ENCODE measurements around the gene BEX4.
"Not testable (repeated sequence)": the region's sequence is repeated elsewhere in the genome, so short reads cannot be mapped to it uniquely, and the experiment has no call there.

The BEX4 gene

DNA sequence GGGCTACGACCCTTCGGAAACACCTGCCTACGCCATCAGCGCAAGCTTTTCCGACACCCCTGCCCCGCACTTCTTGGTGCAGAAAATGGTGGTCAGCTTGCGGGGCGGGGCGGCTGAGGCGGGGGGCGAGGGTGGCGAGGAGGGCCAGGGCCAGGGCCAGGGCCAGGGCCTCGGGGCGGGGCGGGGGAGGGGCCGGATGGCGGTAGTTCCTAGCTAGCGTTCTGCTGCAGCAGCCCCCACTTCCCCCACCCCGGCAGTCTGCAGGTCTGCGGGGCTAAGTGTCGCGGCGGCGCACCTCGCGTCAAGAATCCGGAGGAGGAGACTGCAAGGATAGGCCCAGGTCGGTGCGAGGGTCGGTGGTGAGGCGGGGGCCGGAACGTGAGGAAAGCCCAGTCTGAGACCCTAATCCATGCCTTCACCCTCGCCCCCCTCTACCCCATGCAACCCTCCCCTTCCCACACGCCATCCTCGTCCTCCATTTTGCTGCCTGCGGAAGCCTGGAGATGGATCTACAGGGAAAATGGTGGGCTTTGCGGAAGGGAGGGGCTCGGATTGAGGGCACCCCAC is 600 bp downstream of the BEX4 start:
- DNase-seq (ENCODE audit: low read depth in 2 of 2): peak in 1 of 2 donors; percentile 2
- peak overlapping the region; percentile 51 to 58 for H3K4me3 ChIP-seq (replicated peaks in 1 of 2; ENCODE audit: low read depth in 2 of 2, low read length in 2 of 2)
- TF ChIP-seq, protein P1, sequence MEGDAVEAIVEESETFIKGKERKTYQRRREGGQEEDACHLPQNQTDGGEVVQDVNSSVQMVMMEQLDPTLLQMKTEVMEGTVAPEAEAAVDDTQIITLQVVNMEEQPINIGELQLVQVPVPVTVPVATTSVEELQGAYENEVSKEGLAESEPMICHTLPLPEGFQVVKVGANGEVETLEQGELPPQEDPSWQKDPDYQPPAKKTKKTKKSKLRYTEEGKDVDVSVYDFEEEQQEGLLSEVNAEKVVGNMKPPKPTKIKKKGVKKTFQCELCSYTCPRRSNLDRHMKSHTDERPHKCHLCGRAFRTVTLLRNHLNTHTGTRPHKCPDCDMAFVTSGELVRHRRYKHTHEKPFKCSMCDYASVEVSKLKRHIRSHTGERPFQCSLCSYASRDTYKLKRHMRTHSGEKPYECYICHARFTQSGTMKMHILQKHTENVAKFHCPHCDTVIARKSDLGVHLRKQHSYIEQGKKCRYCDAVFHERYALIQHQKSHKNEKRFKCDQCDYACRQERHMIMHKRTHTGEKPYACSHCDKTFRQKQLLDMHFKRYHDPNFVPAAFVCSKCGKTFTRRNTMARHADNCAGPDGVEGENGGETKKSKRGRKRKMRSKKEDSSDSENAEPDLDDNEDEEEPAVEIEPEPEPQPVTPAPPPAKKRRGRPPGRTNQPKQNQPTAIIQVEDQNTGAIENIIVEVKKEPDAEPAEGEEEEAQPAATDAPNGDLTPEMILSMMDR (IDR thresholded peaks at IDR 0.05; ENCODE audit: low read depth, low read length): no peak

DNA sequence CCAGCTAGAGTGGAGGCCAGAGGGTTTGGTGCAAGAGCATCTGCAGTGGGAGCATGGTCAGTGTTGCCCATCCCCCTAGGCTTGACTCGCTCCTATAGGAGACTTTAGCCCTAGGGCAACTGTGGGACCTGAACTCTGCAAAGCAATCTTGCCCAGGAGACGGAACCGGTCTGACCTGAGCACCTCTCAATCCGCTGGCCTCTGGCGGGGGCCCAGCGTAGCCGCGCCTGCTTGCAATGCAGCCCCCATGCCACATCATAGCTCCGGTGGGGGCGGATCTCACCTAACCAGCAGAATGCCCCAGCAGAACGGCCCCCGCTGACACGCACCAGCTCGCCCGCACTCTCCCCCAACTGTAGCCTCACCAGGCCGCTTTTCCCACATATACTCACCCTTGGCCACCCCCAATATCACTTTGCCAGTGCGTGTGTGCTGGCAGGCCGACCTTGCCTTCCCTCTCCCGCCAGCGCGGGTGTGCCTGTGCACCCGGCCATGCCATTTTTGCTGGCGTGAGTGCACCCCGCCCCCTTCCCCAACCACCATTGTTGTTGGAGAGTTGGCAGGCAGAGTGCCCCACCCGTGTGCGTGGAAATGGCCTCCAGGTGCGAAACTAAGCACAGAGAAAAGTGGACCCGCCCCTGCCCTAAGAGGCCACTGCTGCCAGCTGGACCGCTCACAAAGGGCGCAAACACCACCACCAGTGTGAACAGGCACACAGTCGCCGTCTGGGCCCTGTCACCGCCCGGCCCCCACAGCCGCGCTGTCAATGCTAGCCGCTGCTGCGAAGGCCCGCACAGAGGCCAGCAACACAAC is 5.8 kb downstream of the BEX4 start:
- DNase-seq (ENCODE audit: low read depth in 2 of 2): no peak
- no peak overlapping the region for H3K4me3 ChIP-seq (replicated peaks in 1 of 2; ENCODE audit: low read depth in 2 of 2, low read length in 2 of 2)
- TF ChIP-seq, protein P1 (IDR thresholded peaks at IDR 0.05; ENCODE audit: low read depth, low read length): no peak

DNA sequence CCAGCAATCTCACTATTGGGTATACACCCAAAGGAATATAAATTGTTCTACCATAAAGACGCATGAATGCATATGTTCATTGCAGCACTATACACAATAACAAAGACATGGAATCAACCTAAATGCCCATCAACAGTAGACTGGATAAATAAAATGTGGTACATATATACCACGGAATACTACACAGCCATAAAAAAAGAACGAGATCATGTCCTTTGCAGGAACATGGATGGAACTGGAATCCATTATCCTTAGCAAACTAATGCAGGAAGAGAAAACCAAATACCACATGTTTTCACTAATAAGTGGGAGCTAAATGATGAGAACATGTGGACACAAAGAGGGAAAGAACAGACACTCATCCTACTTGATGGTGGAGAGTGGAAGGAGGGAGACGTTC is 11.0 kb downstream of the BEX4 start:
- not testable (repeated sequence) for DNase-seq (ENCODE audit: low read depth in 2 of 2); H3K4me3 ChIP-seq (replicated peaks in 1 of 2; ENCODE audit: low read depth in 2 of 2, low read length in 2 of 2)

DNA sequence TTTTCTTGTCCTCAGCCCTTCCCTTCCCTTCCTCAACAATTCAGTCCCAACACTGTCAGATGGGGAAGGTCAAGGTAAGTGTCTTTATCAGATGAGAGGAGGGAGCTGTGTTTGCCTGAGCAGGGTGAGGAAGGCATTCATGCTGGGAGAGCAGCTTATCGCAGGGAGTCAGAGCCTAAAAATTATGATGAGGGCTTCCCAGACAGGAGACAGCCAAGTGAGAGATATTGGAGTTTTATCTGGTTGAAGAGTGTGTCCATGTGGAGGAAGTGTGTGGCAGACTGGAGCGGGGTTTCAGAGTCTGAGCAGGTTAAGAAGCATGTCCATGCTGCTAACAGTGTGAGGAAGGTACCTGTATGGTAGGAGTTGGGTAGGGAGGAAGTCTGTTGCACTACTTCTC is 18.4 kb downstream of the BEX4 start:
- TF ChIP-seq, protein P1 (IDR thresholded peaks at IDR 0.05; ENCODE audit: low read depth, low read length): no peak
- H3K4me3 ChIP-seq (replicated peaks in 1 of 2; ENCODE audit: low read depth in 2 of 2, low read length in 2 of 2): no peak overlapping the region
- DNase-seq (ENCODE audit: low read depth in 2 of 2): no peak

DNA sequence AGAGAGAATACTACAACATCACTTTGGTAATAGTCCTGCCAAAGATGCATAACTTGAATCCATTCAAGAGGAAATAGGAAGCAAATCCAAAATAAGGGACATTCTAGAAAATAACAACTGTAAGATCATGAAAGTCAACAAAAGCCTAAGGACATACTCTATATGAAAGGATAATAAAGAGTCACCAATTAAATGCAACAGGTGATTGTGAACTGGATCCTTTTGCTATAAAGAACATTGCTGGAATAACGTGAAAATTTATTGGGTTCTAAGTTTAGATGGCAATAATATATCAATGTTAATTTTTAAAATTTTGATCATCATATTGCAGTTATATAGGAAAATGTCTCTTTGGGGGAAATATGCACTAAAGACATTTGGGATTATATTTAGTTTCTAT is 20.0 kb downstream of the BEX4 start:
- DNase-seq (ENCODE audit: low read depth in 2 of 2): no peak
- TF ChIP-seq, protein P1 (IDR thresholded peaks at IDR 0.05; ENCODE audit: low read depth, low read length): no peak
- H3K4me3 ChIP-seq (replicated peaks in 1 of 2; ENCODE audit: low read depth in 2 of 2, low read length in 2 of 2): no peak overlapping the region

DNA sequence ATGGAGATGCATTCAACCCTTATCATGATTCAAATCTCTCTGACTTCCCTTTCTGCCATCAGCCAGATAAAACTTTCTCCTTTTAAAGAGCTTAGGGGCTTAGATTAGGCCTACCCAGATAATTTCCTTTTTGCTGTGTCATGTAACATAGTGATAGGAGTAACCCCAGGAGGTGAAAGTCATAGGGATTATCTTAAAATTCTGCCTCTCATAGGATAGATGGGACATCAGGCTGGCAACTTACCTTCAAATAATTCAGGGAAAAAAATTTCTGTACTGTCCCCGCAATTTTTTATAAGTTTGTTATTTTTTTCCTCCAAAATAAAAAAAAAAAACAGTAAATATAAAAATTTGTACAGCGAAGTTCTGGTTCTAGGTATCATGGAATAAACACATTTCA is 20.7 kb downstream of the BEX4 start:
- DNase-seq (ENCODE audit: low read depth in 2 of 2); H3K4me3 ChIP-seq (replicated peaks in 1 of 2; ENCODE audit: low read depth in 2 of 2, low read length in 2 of 2): not testable (repeated sequence)

DNA sequence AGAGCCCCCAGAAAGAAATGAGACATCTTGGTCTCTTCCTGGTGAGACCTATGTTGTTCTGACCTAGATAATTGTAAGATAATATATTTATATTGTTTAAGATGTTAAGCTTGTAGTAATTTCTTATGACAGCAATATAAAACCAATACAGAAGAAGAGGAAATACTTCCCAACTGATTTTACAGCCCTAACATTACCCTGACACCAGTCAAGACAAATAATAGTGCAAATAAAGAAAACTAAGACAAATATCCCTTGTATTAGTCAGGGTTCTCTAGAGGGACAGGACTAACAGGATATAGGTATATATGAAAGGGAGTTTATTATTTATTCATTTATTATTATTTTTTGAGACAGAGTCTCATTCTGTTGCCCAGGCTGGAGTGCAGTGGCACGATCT is 21.4 kb downstream of the BEX4 start:
- TF ChIP-seq, protein P1 (IDR thresholded peaks at IDR 0.05; ENCODE audit: low read depth, low read length): no peak
- DNase-seq (ENCODE audit: low read depth in 2 of 2): no peak

DNA sequence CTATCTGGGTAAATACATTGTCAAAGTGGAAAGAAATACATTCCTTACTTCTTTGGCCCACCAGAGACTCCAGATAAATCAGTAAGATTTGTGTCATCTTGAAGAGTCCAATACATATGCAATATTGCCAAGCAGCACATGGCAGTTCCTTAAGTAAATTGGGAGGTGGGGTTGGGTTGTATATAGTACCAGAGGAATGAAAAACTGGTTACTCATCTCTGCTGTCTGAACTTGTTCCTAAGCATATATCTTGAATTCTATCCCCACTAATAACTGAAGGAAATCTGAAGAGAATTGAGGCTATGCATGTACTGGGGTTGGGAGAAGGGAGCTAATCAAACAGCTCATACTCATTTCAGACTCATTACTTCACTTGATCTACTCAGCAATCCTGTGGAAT is 25.2 kb downstream of the BEX4 start:
- TF ChIP-seq, protein P1 (IDR thresholded peaks at IDR 0.05; ENCODE audit: low read depth, low read length): no peak

More for the DNA sequence above, 21.4 kb downstream of the BEX4 start:
- no peak overlapping the region for H3K4me3 ChIP-seq (replicated peaks in 1 of 2; ENCODE audit: low read depth in 2 of 2, low read length in 2 of 2)

More for the DNA sequence above, 25.2 kb downstream of the BEX4 start:
- DNase-seq (ENCODE audit: low read depth in 2 of 2): no peak
- no peak overlapping the region for H3K4me3 ChIP-seq (replicated peaks in 1 of 2; ENCODE audit: low read depth in 2 of 2, low read length in 2 of 2)
